GM21360 (cell line): Measurements from ENCODE around the gene KDM1A.
"Not testable (repeated sequence)": the region's sequence is repeated elsewhere in the genome, so short reads cannot be mapped to it uniquely, and the experiment has no call there.

Experiments used
- ATAC-seq: cut with Tn5 transposase; IDR thresholded peaks from one replicate; pipeline ENCODE4 v1.9.1; 2021; ENCODE audit warnings: mild to moderate bottlenecking, moderate library complexity; ENCODE audit not compliant: unreplicated experiment

The KDM1A gene

GRCh38 chr1:23010025-23010424 is 9.2 kb upstream of the KDM1A start:
- not testable (repeated sequence) for ATAC-seq

GRCh38 chr1:23013657-23014056 is 5.6 kb upstream of the KDM1A start:
- no peak for ATAC-seq

GRCh38 chr1:23018661-23019093 is 591 bp upstream of the KDM1A start:
- no peak for ATAC-seq

- ATAC-seq, result peak; percentile 23
Observed at GRCh38 chr1:23019863-23020625, 776 bp downstream of the KDM1A start.

GRCh38 chr1:23020706-23021405 is 1.6 kb downstream of the KDM1A start:
- ATAC-seq, result no peak

GRCh38 chr1:23021834-23022233 is 2.6 kb downstream of the KDM1A start:
- ATAC-seq, result no peak

GRCh38 chr1:23023174-23023845 is 4.0 kb downstream of the KDM1A start:
- ATAC-seq, result no peak

GRCh38 chr1:23026568-23026967 is 7.3 kb downstream of the KDM1A start:
- no peak for ATAC-seq

GRCh38 chr1:23027352-23027907 is 8.2 kb downstream of the KDM1A start:
- ATAC-seq, result no peak

GRCh38 chr1:23029337-23029736 is 10.1 kb downstream of the KDM1A start:
- no peak for ATAC-seq

GRCh38 chr1:23035823-23036452 is 16.7 kb downstream of the KDM1A start:
- ATAC-seq, result no peak

- ATAC-seq, result no peak
Observed at GRCh38 chr1:23037081-23037740, 17.9 kb downstream of the KDM1A start.

GRCh38 chr1:23039308-23039826 is 20.1 kb downstream of the KDM1A start:
- no peak for ATAC-seq

GRCh38 chr1:23040509-23040908 is 21.2 kb downstream of the KDM1A start:
- ATAC-seq, result no peak

GRCh38 chr1:23044035-23044434 is 24.8 kb downstream of the KDM1A start:
- no peak for ATAC-seq

GRCh38 chr1:23050201-23050600 is 30.9 kb downstream of the KDM1A start:
- ATAC-seq, result no peak

- no peak for ATAC-seq
Observed at GRCh38 chr1:23051290-23051909, 32.1 kb downstream of the KDM1A start.

- ATAC-seq, result no peak
Observed at GRCh38 chr1:23057301-23057700, 38.0 kb downstream of the KDM1A start.

- no peak for ATAC-seq
Observed at GRCh38 chr1:23062271-23062670, 43.0 kb downstream of the KDM1A start.

- ATAC-seq, result no peak
Observed at GRCh38 chr1:23065385-23065784, 46.1 kb downstream of the KDM1A start.
